Measurements from ENCODE around the gene STX2.
A peak's percentile ranks its signal among the peaks of the same experiment; 100 is the strongest.

Gene STX2

GRCh38 chr12:130831246-130831645 lies 7.8 kb downstream of the STX2 start:
- no peak for DNase-seq (ENCODE audit: low spot score)

- DNase-seq (ENCODE audit: low spot score), result no peak
Measured at GRCh38 chr12:130830246-130830551, 8.9 kb downstream of the STX2 start.

GRCh38 chr12:130829391-130830245 lies 9.4 kb downstream of the STX2 start:
- no peak for DNase-seq (ENCODE audit: low spot score)

DNA sequence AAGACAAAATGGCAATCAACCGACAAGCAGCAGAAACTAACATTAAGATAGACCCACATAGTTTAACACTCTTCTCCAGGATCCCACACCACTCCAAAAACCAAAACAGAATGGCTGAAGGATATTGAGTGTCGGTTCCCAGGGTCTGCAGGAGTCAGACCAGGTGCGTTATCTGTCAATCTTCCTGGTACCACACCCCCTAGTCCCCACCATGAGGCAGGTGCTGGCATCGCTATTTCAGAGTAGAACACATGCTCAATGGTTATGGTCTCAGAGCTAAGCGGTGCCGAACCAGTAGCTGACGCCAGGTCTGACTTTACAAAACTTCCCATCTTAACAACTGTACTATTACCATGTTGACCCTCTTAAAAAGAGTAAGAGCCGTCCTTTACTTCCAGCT lies 10.2 kb downstream of the STX2 start:
- DNase-seq (ENCODE audit: low spot score), result no peak

DNA sequence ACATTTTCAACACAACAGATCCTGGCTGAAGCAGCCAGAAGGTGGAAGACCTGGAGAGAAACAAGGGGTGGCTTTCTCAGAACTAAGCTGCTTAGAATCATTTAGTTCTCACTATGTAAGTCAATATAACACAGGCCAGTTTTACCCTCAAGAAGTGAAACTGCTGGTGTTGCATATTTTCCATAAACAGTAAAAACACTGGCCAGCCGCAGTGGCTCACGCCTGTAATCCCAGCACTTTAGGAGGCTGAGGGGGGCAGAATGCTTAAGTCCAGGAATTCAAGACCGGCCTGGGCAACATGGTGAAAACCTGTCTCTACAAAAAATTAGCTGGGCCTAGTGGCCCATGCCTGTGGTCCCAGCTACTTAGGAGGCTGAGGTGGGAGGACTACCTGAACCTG lies 11.6 kb downstream of the STX2 start:
- no peak for DNase-seq (ENCODE audit: low spot score)

DNA sequence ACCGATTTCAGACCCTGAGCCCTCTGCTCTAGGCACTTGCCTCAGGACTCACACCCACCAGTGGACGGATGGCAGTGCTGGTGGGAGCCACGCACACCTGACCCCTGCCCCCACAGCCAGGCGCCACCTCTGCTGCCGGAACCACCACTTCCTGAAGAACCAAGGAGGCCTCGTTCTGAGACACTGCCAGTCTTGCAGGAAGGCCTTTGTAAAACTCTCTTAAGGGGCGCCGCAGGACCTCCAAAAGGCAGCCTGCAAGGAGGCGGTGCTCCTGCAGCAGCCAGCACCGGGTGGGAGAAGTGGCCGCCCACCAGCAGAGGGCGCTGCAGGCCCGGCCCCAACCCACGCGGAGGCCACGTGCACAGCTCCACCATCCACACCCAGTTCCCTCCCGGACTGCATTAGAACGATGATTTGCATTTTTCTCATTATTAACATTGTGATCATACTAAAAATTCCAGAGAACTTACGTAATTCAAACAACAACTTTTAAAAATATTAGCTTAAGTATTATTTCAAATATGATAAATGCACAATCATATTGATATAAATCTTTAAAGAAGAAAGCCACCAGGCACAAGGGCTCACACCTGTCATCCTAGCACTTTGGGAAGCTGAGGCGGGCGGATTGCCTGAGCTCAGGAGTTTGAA lies 12.8 kb downstream of the STX2 start:
- DNase-seq (ENCODE audit: low spot score), result peak; percentile 60

DNA sequence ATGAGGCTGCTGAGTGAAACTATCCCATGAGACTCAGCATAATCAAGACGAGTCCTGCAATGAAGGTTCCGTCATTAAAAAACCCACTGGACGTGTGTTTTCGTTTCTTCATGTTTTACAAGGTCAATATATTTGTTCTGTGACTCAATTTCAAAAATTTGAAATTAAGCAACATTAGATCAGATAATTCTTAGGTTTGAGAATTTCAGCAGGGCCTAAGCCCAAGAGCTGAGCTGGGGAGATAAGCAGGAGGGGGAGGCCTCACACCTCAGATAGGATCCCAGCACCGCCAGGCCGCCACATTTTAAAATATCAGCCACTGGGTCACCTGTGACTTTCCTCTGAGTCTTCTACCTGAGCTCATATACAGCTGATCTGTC lies 13.3 kb downstream of the STX2 start:
- no peak for DNase-seq (ENCODE audit: low spot score)

GRCh38 chr12:130819681-130820080 lies 19.4 kb downstream of the STX2 start:
- no peak for DNase-seq (ENCODE audit: low spot score)

GRCh38 chr12:130818635-130819576 lies 20.1 kb downstream of the STX2 start:
- peak; percentile 68 for DNase-seq (ENCODE audit: low spot score)

- DNase-seq (ENCODE audit: low spot score), result no peak
Measured at GRCh38 chr12:130818272-130818634, 20.8 kb downstream of the STX2 start.

DNA sequence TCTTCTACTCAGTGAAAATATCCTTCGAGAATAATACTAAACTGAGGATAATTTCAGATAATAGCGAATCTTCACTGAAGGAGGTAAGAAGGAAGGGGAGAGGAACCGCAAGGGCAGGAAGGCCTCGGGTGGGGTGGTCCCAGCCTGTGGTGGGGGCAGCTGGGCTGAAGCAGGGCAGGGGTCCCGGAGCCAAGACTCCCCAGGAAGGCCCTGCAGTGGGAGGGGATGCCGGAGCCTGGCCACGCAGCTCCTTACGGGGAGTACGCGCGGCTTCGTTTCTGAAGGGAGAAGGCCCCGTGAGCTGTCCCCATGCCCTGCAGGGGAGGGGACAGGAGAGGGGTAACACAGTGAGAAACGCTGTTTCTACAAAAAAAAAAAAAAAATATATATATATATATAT lies 21.2 kb downstream of the STX2 start:
- no peak for DNase-seq (ENCODE audit: low spot score)

DNA sequence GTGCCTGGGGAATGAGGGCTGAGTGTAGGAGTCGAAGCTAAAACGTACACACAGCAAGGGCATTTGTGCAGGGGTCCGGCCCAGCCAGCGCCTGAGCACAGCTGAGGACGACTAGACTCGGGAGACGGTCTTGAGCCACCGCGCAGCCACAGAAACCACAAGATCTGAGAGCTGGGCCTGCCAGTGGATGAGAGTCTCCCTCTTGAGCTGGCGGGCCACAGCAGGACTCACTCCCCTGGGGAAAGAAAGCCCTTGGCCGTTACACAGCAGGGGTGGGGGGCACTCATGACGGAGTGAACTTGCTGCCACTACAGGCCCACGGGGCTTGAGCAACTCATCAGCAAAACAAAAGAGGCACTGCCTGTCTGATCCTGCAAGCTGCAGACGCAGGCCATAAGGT lies 23.0 kb downstream of the STX2 start:
- DNase-seq (ENCODE audit: low spot score), result no peak

DNA sequence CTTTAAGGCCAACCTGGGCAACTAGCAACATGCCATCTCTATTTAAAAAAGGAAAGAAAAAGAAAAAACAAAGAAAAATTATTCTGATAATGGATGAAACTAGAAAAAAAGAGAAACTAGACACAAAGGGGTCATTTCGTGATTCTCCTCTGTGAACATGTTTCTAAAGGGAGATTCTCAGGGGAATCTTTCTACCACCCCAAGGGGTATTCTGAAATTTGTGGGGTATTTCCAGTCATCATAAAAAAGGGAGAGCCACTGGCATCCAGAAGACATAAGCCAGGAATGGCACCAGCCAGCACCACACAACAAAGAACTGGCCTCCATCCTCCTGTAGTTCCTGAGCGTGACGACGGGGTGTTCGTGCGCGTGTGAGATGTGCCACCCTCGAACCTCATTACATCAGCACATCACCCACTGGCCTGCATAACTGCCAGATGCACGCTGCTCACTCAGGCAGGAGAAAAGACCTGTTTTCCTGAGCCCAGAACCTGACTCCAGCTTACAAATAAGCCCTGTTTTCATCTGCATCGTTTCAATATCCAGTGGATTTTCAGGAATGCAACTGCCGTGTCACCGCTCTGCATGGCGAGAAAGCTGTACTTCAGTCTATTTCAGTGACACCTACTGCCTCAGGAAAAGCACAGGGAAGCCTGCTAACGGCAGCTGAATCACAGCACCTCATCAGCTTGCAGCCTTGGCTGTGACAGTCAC lies 23.9 kb downstream of the STX2 start:
- no peak for DNase-seq (ENCODE audit: low spot score)

GRCh38 chr12:130813949-130814348 lies 25.1 kb downstream of the STX2 start:
- DNase-seq (ENCODE audit: low spot score), result no peak

GRCh38 chr12:130813436-130813835 lies 25.6 kb downstream of the STX2 start:
- DNase-seq (ENCODE audit: low spot score), result no peak

DNA sequence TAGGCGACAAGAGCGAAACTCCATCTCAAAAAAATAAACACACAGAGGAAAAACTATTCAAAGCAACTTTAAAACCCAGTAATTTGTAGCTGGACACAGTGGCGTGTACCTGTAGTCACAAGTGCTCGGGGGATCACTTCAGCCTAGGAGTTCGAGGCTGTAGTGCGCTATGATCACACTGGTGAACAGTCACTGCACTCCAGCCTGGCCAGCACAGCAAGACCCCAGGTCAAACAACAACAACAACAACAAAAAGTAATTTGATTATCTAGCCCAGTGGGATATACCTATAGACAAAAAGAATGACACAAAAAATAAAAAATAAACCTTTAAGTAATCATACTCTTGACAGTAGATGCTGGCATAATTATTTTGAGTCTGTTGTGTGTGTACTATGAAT lies 29.3 kb downstream of the STX2 start:
- no peak for DNase-seq (ENCODE audit: low spot score)

GRCh38 chr12:130807309-130807708 lies 31.7 kb downstream of the STX2 start:
- DNase-seq (ENCODE audit: low spot score), result no peak

DNA sequence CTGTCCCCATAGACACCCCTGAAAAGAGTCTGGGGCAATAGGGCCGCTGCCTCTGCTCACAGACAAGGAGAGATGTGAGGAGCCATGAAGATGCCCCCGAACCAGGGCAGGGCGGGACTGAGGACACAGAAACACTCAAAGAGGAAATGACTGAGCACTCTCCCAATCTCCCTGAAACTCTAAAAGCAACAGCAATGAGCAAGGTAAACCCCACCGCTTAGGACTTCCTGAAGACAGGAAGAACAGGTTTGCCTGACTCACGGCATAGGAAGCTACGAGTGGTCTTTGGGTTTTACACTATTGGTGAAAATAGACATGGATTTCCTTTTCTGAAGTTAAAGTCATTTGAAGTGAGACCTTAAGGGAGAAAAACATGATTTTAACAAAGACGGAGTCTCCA lies 32.5 kb downstream of the STX2 start:
- DNase-seq (ENCODE audit: low spot score), result no peak

GRCh38 chr12:130805635-130806034 lies 33.4 kb downstream of the STX2 start:
- no peak for DNase-seq (ENCODE audit: low spot score)

DNA sequence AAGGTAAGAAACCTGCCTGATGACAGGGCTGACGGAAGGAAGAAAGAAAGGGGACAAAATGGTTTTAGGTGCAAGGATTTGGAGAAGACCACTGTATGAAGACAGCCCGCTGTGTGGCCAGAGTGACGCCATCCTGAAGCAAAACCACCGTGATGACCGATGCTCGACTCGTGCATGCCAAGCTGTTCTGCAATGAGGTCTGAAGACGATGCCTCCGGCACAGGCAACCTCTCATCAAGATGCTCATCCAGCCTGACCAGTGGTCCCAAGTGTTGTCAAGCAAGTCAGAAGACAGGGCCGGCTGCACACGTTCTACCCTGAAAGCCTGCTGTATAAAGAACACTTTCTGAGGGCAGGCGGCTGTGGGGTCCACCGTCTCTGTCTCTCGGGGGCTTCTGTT lies 34.8 kb downstream of the STX2 start:
- DNase-seq (ENCODE audit: low spot score), result no peak

DNA sequence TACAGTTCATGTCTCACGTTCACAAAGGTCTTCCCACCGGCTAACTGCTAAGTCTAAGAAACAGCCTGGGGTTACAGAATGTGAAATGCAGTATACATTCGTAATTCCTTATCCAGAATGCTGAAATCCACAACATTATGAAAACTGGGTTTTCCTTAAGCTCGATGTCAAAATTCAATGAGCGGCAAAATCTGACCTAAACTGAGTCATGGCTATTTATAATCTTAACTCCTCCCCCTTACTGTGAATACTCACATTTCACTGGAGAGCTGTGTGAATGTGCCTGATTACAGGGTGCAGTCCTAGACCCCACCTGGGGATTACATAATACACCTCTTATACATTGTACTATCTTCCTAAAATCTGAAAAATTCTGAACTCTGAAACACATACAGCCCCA lies 35.3 kb downstream of the STX2 start:
- no peak for DNase-seq (ENCODE audit: low spot score)

GRCh38 chr12:130800312-130800711 lies 38.7 kb downstream of the STX2 start:
- no peak for DNase-seq (ENCODE audit: low spot score)

Measured in CD4-positive, alpha-beta T cell treated with Interleukin-15 for 4 hours (primary cell).